NCI-H526 treated with DMSO at 0.1 percent for 48 hours (cell line): ENCODE data around the gene CACNA1B.

Experiments
- DNase-seq: peaks from one replicate; lab custom pipeline; 2025; lab: John Stamatoyannopoulos, UW

CACNA1B gene

GRCh38 chr9:137986268-137987099, 108.9 kb downstream of the CACNA1B start:
- no peak for DNase-seq

- DNase-seq = no peak
Observed at GRCh38 chr9:137987244-137988030, 109.9 kb downstream of the CACNA1B start.

GRCh38 chr9:137988051-137988450, 110.5 kb downstream of the CACNA1B start:
- DNase-seq = no peak

GRCh38 chr9:137988701-137989100, 111.1 kb downstream of the CACNA1B start:
- DNase-seq = no peak

- no peak for DNase-seq
Observed at GRCh38 chr9:137989156-137989555, 111.6 kb downstream of the CACNA1B start.

- DNase-seq = no peak
Observed at GRCh38 chr9:137989999-137990715, 112.6 kb downstream of the CACNA1B start.

GRCh38 chr9:138003485-138004190, 126.1 kb downstream of the CACNA1B start:
- DNase-seq = no peak

GRCh38 chr9:138006576-138007233, 129.1 kb downstream of the CACNA1B start:
- no peak for DNase-seq

- no peak for DNase-seq
Observed at GRCh38 chr9:138007566-138007917, 130.0 kb downstream of the CACNA1B start.

GRCh38 chr9:138007918-138008841, 130.6 kb downstream of the CACNA1B start:
- DNase-seq = no peak

GRCh38 chr9:138009016-138009802, 131.6 kb downstream of the CACNA1B start:
- no peak for DNase-seq

- DNase-seq = no peak
Observed at GRCh38 chr9:138009803-138010690, 132.5 kb downstream of the CACNA1B start.

- no peak for DNase-seq
Observed at GRCh38 chr9:138010861-138011260, 133.3 kb downstream of the CACNA1B start.

GRCh38 chr9:138011951-138012500, 134.4 kb downstream of the CACNA1B start:
- DNase-seq = no peak

- no peak for DNase-seq
Observed at GRCh38 chr9:138013273-138013672, 135.7 kb downstream of the CACNA1B start.

GRCh38 chr9:138013836-138014562, 136.4 kb downstream of the CACNA1B start:
- DNase-seq = no peak

GRCh38 chr9:138014563-138014945, 137.0 kb downstream of the CACNA1B start:
- no peak for DNase-seq
